HEK293 (cell line): Measurements from ENCODE around the gene ELL2.

Experiments
- GLI2 ChIP-seq: fragments of 450-650 bp; formaldehyde crosslinking; IDR thresholded peaks from 2 replicates; pipeline ENCODE4; 2017; ENCODE audit warnings: missing biosample characterization, missing genetic modification characterization, low read depth, borderline replicate concordance
- HIC1 ChIP-seq: fragments of 450-650 bp; formaldehyde crosslinking; IDR thresholded peaks from 2 replicates; pipeline ENCODE4 v1.5.1; 2016; ENCODE audit warnings: missing biosample characterization, missing genetic modification characterization
- MEIS1 ChIP-seq: sonication (generic); formaldehyde crosslinking; IDR thresholded peaks from 2 replicates; pipeline ENCODE4 v1.8.1; 2022; ENCODE audit warnings: missing genetic modification reagents, mild to moderate bottlenecking, borderline replicate concordance
- REPIN1 ChIP-seq: fragments of 450-650 bp; formaldehyde crosslinking; IDR thresholded peaks from 2 replicates; pipeline ENCODE4 v1.5.1; 2017; ENCODE audit warnings: missing biosample characterization, missing genetic modification characterization, low read depth
- SALL2 ChIP-seq: fragments of 450-650 bp; formaldehyde crosslinking; IDR thresholded peaks from 2 replicates; pipeline ENCODE4 v1.5.0; 2017; ENCODE audit warnings: missing biosample characterization, mild to moderate bottlenecking, missing genetic modification characterization, borderline replicate concordance
- SCRT2 ChIP-seq: fragments of 450-650 bp; formaldehyde crosslinking; IDR thresholded peaks from 2 replicates; pipeline ENCODE4 v1.5.1; 2016; ENCODE audit warnings: missing biosample characterization, missing genetic modification characterization
- ZFP37 ChIP-seq: fragments of 450-650 bp; formaldehyde crosslinking; IDR thresholded peaks from 2 replicates; pipeline ENCODE4 v1.5.1; 2016; ENCODE audit warnings: missing biosample characterization, missing genetic modification characterization
- ZNF114 ChIP-seq: fragments of 450-650 bp; formaldehyde crosslinking; IDR thresholded peaks from 2 replicates; pipeline ENCODE4 v1.5.0; 2017; ENCODE audit warnings: missing biosample characterization, missing genetic modification characterization
- ZNF146 ChIP-seq: fragments of 450-650 bp; formaldehyde crosslinking; IDR thresholded peaks from 2 replicates; pipeline ENCODE4 v1.5.1; 2016; ENCODE audit warnings: missing biosample characterization, missing genetic modification characterization
- ZNF214 ChIP-seq: fragments of 450-650 bp; formaldehyde crosslinking; IDR thresholded peaks from 2 replicates; pipeline ENCODE4 v1.5.1; 2017; ENCODE audit warnings: missing biosample characterization, mild to moderate bottlenecking, missing genetic modification characterization, borderline replicate concordance
- ZNF302 ChIP-seq: fragments of 450-650 bp; formaldehyde crosslinking; IDR thresholded peaks from 2 replicates; pipeline ENCODE4 v1.5.1; 2016; ENCODE audit warnings: missing biosample characterization, missing genetic modification characterization, low read depth
- ZNF37A ChIP-seq: fragments of 450-650 bp; IDR thresholded peaks from 2 replicates; pipeline ENCODE4 v1.5.1; 2018; ENCODE audit warnings: missing biosample characterization, missing genetic modification characterization
- ZNF394 ChIP-seq: fragments of 450-650 bp; formaldehyde crosslinking; IDR thresholded peaks from 2 replicates; pipeline ENCODE4 v1.5.1; 2016; ENCODE audit warnings: missing biosample characterization, missing genetic modification characterization, mild to moderate bottlenecking, moderate library complexity, borderline replicate concordance
- ZNF426 ChIP-seq: fragments of 450-650 bp; formaldehyde crosslinking; IDR thresholded peaks from 2 replicates; pipeline ENCODE4 v1.5.1; 2017; ENCODE audit warnings: missing biosample characterization, missing genetic modification characterization, mild to moderate bottlenecking, inconsistent platforms, moderate library complexity
- ZNF433 ChIP-seq: fragments of 450-650 bp; formaldehyde crosslinking; IDR thresholded peaks from 2 replicates; pipeline ENCODE4 v1.5.1; 2016; ENCODE audit warnings: missing biosample characterization, missing genetic modification characterization, low read depth
- ZNF473 ChIP-seq: fragments of 450-650 bp; formaldehyde crosslinking; IDR thresholded peaks from 2 replicates; pipeline ENCODE4 v1.5.1; 2017; ENCODE audit warnings: missing biosample characterization, missing genetic modification characterization
- ZNF488 ChIP-seq: fragments of 450-650 bp; formaldehyde crosslinking; IDR thresholded peaks from 2 replicates; pipeline ENCODE4 v1.5.1; 2016; ENCODE audit warnings: missing biosample characterization, missing genetic modification characterization
- ZNF548 ChIP-seq: fragments of 450-650 bp; formaldehyde crosslinking; IDR thresholded peaks from 2 replicates; pipeline ENCODE4 v1.5.1; 2016; ENCODE audit warnings: missing biosample characterization, missing genetic modification characterization
- ZNF580 ChIP-seq: fragments of 450-650 bp; formaldehyde crosslinking; IDR thresholded peaks from 2 replicates; pipeline ENCODE4 v1.5.1; 2016; ENCODE audit warnings: missing biosample characterization, missing genetic modification characterization
- ZNF660 ChIP-seq: fragments of 450-650 bp; IDR thresholded peaks from 2 replicates; pipeline ENCODE4 v1.5.1; 2018; ENCODE audit warnings: missing biosample characterization, mild to moderate bottlenecking, missing genetic modification characterization
- ZSCAN4 ChIP-seq: fragments of 450-650 bp; formaldehyde crosslinking; IDR thresholded peaks from 2 replicates; pipeline ENCODE4 v1.5.1; 2017; ENCODE audit warnings: missing biosample characterization, missing genetic modification characterization
- TF ChIP-seq, protein P1 (sequence below): fragments of 450-650 bp; IDR thresholded peaks from 2 replicates; pipeline ENCODE4 v1.5.1; 2018; ENCODE audit warnings: missing biosample characterization, mild to moderate bottlenecking, missing genetic modification characterization
- TF ChIP-seq, protein P2 (sequence below): fragments of 450-650 bp; formaldehyde crosslinking; IDR thresholded peaks from 2 replicates; pipeline ENCODE4 v1.5.1; 2016; ENCODE audit warnings: missing biosample characterization, missing genetic modification characterization
- TF ChIP-seq, protein P3 (sequence below): fragments of 450-650 bp; formaldehyde crosslinking; IDR thresholded peaks from 2 replicates; pipeline ENCODE4 v1.5.1; 2016; ENCODE audit warnings: missing biosample characterization, missing genetic modification characterization

Gene ELL2

DNA sequence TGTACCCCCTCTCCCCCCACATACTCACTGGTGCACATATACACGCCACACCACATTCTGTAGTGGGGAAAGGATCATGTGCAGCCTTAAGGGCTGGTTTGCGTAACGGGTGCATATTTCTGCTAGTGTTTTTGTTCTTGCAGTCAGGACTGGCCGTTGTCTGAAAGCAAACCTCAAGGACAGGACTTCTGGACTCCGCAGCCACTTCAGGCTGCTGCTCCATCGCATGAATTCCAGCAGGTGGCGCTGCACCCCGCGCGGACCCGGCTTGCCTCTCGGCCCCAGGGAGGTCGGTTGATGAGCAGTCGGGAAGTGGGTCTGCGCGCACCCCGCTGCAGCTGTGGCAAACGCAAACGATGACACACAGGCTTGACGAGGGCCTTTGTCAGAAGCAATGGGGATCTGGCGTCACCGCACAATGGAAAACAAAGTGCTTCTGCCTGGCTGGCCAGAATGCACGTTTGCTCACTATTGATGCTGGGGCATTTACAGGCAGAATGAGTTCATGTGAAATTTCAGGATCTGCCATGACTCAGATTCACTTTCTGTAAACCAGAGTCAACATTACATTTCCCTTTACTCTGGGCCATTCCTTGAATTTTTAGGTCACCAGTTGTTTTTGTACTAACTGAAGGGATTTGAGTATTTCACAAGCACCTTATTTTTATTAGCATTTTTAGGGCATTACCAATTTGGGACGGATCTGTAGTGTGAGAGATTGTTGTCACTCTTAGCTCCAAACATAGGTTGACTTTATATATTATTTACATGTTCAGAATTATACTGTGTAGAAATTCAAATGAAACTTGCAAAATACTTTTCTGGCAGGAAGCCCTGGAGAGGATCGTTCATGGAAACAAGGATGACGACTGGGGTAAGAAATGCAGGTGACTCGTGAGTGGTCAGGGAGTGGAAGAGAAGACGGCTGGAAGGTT, 102.7 kb downstream of the ELL2 start (continued):
- TF ChIP-seq ZSCAN4 (tag by site-specific recombination) (no peak), SCRT2 (peak; percentile 35; the same call in 1 of the 2 replicates), REPIN1 (peak; percentile 52; the same call in 1 of the 2 replicates), MEIS1 (CRISPR knock-in tag) (no peak), ZNF394 (tag by site-specific recombination) (peak; percentile 66), GLI2 (tag by site-specific recombination) (no peak), ZNF473 (no peak), ZNF302 (no peak), ZNF214 (tag by site-specific recombination) (no peak), ZNF146 (no peak), ZNF433 (tag by site-specific recombination) (no peak), SALL2 (no peak), HIC1 (tag by site-specific recombination) (no peak), ZNF548 (tag by site-specific recombination) (no peak), ZNF426 (tag by site-specific recombination) (no peak), ZNF580 (0 out of 2 replicates have a peak, but pooled peaks have one; percentile 40), ZNF488 (tag by site-specific recombination) (no peak), ZNF114 (tag by site-specific recombination) (no peak), ZNF660 (peak; percentile 98), ZFP37 (tag by site-specific recombination) (peak; percentile 96), ZNF37A (no peak)
- TF ChIP-seq, protein P1, sequence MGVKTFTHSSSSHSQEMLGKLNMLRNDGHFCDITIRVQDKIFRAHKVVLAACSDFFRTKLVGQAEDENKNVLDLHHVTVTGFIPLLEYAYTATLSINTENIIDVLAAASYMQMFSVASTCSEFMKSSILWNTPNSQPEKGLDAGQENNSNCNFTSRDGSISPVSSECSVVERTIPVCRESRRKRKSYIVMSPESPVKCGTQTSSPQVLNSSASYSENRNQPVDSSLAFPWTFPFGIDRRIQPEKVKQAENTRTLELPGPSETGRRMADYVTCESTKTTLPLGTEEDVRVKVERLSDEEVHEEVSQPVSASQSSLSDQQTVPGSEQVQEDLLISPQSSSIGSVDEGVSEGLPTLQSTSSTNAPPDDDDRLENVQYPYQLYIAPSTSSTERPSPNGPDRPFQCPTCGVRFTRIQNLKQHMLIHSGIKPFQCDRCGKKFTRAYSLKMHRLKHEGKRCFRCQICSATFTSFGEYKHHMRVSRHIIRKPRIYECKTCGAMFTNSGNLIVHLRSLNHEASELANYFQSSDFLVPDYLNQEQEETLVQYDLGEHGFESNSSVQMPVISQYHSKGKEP (tag by site-specific recombination) = peak; percentile 82
- TF ChIP-seq, protein P2, sequence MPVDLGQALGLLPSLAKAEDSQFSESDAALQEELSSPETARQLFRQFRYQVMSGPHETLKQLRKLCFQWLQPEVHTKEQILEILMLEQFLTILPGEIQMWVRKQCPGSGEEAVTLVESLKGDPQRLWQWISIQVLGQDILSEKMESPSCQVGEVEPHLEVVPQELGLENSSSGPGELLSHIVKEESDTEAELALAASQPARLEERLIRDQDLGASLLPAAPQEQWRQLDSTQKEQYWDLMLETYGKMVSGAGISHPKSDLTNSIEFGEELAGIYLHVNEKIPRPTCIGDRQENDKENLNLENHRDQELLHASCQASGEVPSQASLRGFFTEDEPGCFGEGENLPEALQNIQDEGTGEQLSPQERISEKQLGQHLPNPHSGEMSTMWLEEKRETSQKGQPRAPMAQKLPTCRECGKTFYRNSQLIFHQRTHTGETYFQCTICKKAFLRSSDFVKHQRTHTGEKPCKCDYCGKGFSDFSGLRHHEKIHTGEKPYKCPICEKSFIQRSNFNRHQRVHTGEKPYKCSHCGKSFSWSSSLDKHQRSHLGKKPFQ (tag by site-specific recombination) = no peak
- TF ChIP-seq, protein P3, sequence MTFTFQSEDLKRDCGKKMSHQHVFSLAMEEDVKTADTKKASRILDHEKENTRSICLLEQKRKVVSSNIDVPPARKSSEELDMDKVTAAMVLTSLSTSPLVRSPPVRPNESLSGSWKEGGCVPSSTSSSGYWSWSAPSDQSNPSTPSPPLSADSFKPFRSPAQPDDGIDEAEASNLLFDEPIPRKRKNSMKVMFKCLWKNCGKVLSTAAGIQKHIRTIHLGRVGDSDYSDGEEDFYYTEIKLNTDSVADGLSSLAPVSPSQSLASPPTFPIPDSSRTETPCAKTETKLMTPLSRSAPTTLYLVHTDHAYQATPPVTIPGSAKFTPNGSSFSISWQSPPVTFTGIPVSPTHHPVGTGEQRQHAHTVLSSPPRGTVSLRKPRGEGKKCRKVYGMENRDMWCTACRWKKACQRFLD (tag by site-specific recombination) = no peak
